Activated CD8-positive, alpha-beta memory T cell treated with anti-CD3 and anti-CD28 coated beads, Interleukin-2, amount 10 ng/mL, durations not matched to agents 7 days and 5 days (primary cell): ENCODE data around the gene DNAJC2. TPM values are rescaled to one million over a fixed set of nuclear protein-coding genes. Genes with fewer than 3 reads are reported as not detected.
"Not testable (repeated sequence)": the region's sequence is repeated elsewhere in the genome, so short reads cannot be mapped to it uniquely, and the experiment has no call there.

Experiments used
- ATAC-seq: fragments of 150-1000 bp; cut with Tn5 transposase; one replicate; pipeline ENCODE4 v1.10.0; 2021; ENCODE audit warnings: moderate library complexity
- CTCF ChIA-PET: fragments of 350-600 bp; sonication (Branson Sonifier 250); formaldehyde crosslinking; loops from one replicate; lab custom pipeline; 2021; ENCODE audit warnings: antibody characterized with exemption; lab: Charles Lee
- DNase-seq: peaks from one replicate; pipeline ENCODE4 v3.0.0-alpha.2; 2020
- H3K27ac Mint-ChIP-seq: one replicate; pipeline ENCODE4 v1.8.0; 2021; ENCODE audit warnings: mild to moderate bottlenecking, mixed read lengths
- H3K27me3 Mint-ChIP-seq: one replicate; pipeline ENCODE4 v1.8.0; 2021; ENCODE audit warnings: mixed read lengths
- H3K36me3 Mint-ChIP-seq: one replicate; pipeline ENCODE4 v1.8.0; 2021; ENCODE audit warnings: mild to moderate bottlenecking, mixed read lengths
- H3K4me1 Mint-ChIP-seq: one replicate; pipeline ENCODE4 v1.8.0; 2021; ENCODE audit warnings: mixed read lengths
- H3K4me3 Mint-ChIP-seq: one replicate; pipeline ENCODE4 v1.8.0; 2021; ENCODE audit warnings: mild to moderate bottlenecking, moderate library complexity, mixed read lengths
- H3K9me3 Mint-ChIP-seq: one replicate; pipeline ENCODE4 v1.8.0; 2022; ENCODE audit warnings: low read depth, mixed read lengths
- total RNA-seq, 2 experiments: library from RNA; stranded (reverse); gene quantifications; one replicate each; pipeline ENCODE4 v1.2.3, GENCODE V29; 2021

Gene DNAJC2
- total RNA-seq, 2 experiments from 2014 or later: 29.8 to 36.8 TPM

- no peaks in the 10 kb centered on the region for H3K27me3 Mint-ChIP-seq
- H3K4me3 Mint-ChIP-seq: no peak overlapping the region
- H3K36me3 Mint-ChIP-seq: peaks cover 64% of the 10 kb centered on the region
- CTCF ChIA-PET: interaction anchor here (1.2 to 2.2 kb wide), 2 partner anchors 11 to 14 kb away, joined by 3 to 7 read pairs; no protein-coding TSS in a partner anchor
- ATAC-seq: no peak
- no peak overlapping the region for H3K27ac Mint-ChIP-seq
- no peak for DNase-seq
- no peaks in the 10 kb centered on the region for H3K9me3 Mint-ChIP-seq
- peaks cover 4% of the 10 kb centered on the region for H3K4me1 Mint-ChIP-seq
Observed at GRCh38 chr7:103316380-103316941, 28.1 kb downstream of the DNAJC2 start.

- Mint-ChIP-seq H3K27ac (no peak overlapping the region), H3K4me1 (peaks cover 4% of the 10 kb centered on the region), H3K9me3 (no peaks in the 10 kb centered on the region), H3K4me3 (no peak overlapping the region), H3K36me3 (peaks cover 70% of the 10 kb centered on the region), H3K27me3 (no peaks in the 10 kb centered on the region)
- CTCF ChIA-PET: no interaction called here
- ATAC-seq: no peak
- DNase-seq: no peak
Observed at GRCh38 chr7:103314852-103315251, 29.7 kb downstream of the DNAJC2 start.

- peaks cover 63% of the 10 kb centered on the region for H3K36me3 Mint-ChIP-seq
- H3K9me3 Mint-ChIP-seq: no peaks in the 10 kb centered on the region
- ATAC-seq (no peak), DNase-seq (no peak)
- no peaks in the 10 kb centered on the region for H3K27me3 Mint-ChIP-seq
- CTCF ChIA-PET: interaction anchor here (1.3 to 1.4 kb wide), 3 partner anchors 9 to 23 kb away, joined by 3 to 6 read pairs (median 4); partner anchors contain the start of gene PMPCB
- no peak overlapping the region for H3K4me3 Mint-ChIP-seq
- no peak overlapping the region for H3K27ac Mint-ChIP-seq
- peaks cover 18% of the 10 kb centered on the region for H3K4me1 Mint-ChIP-seq
Observed at GRCh38 chr7:103307503-103308231, 36.9 kb downstream of the DNAJC2 start.

- Mint-ChIP-seq H3K9me3 (no peaks in the 10 kb centered on the region), H3K36me3 (peaks cover 49% of the 10 kb centered on the region), H3K4me1 (peaks cover 43% of the 10 kb centered on the region), H3K27ac (no peak overlapping the region), H3K4me3 (no peak overlapping the region), H3K27me3 (no peaks in the 10 kb centered on the region)
- no peak for ATAC-seq
- DNase-seq: no peak
- CTCF ChIA-PET: interaction anchor here (1.2 kb wide), 1 partner anchor 21 kb away, joined by 3 read pairs; no protein-coding TSS in a partner anchor
Observed at GRCh38 chr7:103301441-103301840, 43.1 kb downstream of the DNAJC2 start.

- Mint-ChIP-seq H3K9me3 (no peaks in the 10 kb centered on the region), H3K27me3 (no peaks in the 10 kb centered on the region), H3K36me3 (peaks cover 40% of the 10 kb centered on the region), H3K4me3 (no peak overlapping the region), H3K27ac (no peak overlapping the region), H3K4me1 (peaks cover 46% of the 10 kb centered on the region)
- CTCF ChIA-PET: interaction anchor here (1.2 kb wide), 1 partner anchor 13 kb away, joined by 3 read pairs; no protein-coding TSS in a partner anchor
- ATAC-seq (no peak), DNase-seq (no peak)
Observed at GRCh38 chr7:103299660-103300059, 44.9 kb downstream of the DNAJC2 start.

GRCh38 chr7:103297837-103298179 lies 46.8 kb downstream of the DNAJC2 start:
- CTCF ChIA-PET: interaction anchor here (0.9 to 1.8 kb wide), 6 partner anchors 10 to 116 kb away, joined by 3 to 6 read pairs (median 4); partner anchors contain the start of gene PSMC2
- DNase-seq (no peak), ATAC-seq (no peak)
- Mint-ChIP-seq H3K27me3 (no peaks in the 10 kb centered on the region), H3K9me3 (no peaks in the 10 kb centered on the region), H3K4me1 (peaks cover 38% of the 10 kb centered on the region), H3K27ac (peak overlapping the region; percentile 91), H3K36me3 (peaks cover 24% of the 10 kb centered on the region), H3K4me3 (peak overlapping the region; percentile 90)

GRCh38 chr7:103296901-103297836 lies 47.4 kb downstream of the DNAJC2 start, which contains the start of gene PMPCB:
Gene PMPCB (plus strand): TSS chr7:103297435. CDS start chr7:103297460, 25 bp downstream.
- DNase-seq (peak; percentile 98), ATAC-seq (peak; percentile 97)
- CTCF ChIA-PET: interaction anchor here (0.7 to 1.8 kb wide), 10 partner anchors 11 to 117 kb away, joined by 3 to 6 read pairs (median 3); partner anchors contain the start of gene PSMC2
- Mint-ChIP-seq H3K27ac (peak within 1 kb of the TSS; percentile 91), H3K4me3 (peak within 1 kb of the TSS; percentile 90), H3K36me3 (peaks cover 20% of the 10 kb centered on the region), H3K9me3 (no peaks in the 10 kb centered on the region), H3K27me3 (no peaks in the 10 kb centered on the region), H3K4me1 (peaks cover 36% of the 10 kb centered on the region)

GRCh38 chr7:103293526-103293925 lies 51.0 kb downstream of the DNAJC2 start:
- Mint-ChIP-seq H3K4me1 (peaks cover 22% of the 10 kb centered on the region), H3K27ac (no peak overlapping the region), H3K9me3 (no peaks in the 10 kb centered on the region), H3K4me3 (no peak overlapping the region), H3K27me3 (peaks cover 14% of the 10 kb centered on the region), H3K36me3 (no peaks in the 10 kb centered on the region)
- DNase-seq (no peak), ATAC-seq (no peak)
- CTCF ChIA-PET: interaction anchor here (0.6 kb wide), 1 partner anchor 535 kb away, joined by 3 read pairs; no protein-coding TSS in a partner anchor

- H3K4me1 Mint-ChIP-seq: peaks cover 13% of the 10 kb centered on the region
- H3K9me3 Mint-ChIP-seq: no peaks in the 10 kb centered on the region
- H3K27ac Mint-ChIP-seq: no peak overlapping the region
- no peak overlapping the region for H3K4me3 Mint-ChIP-seq
- no peak for DNase-seq
- peaks cover 14% of the 10 kb centered on the region for H3K27me3 Mint-ChIP-seq
- no peak for ATAC-seq
- H3K36me3 Mint-ChIP-seq: no peaks in the 10 kb centered on the region
- CTCF ChIA-PET: no interaction called here
Observed at GRCh38 chr7:103292122-103292521, 52.4 kb downstream of the DNAJC2 start.

- DNase-seq, H3K4me3 Mint-ChIP-seq, H3K36me3 Mint-ChIP-seq, ATAC-seq, CTCF ChIA-PET, H3K27ac Mint-ChIP-seq, H3K27me3 Mint-ChIP-seq, H3K9me3 Mint-ChIP-seq: not testable (repeated sequence)
- H3K4me1 Mint-ChIP-seq: peaks cover 21% of the 10 kb centered on the region
Observed at GRCh38 chr7:103282802-103283427, 61.7 kb downstream of the DNAJC2 start.

- DNase-seq: peak; percentile 47
- CTCF ChIA-PET: interaction anchor here (0.8 to 1.4 kb wide), 3 partner anchors 20 to 205 kb away, joined by 3 read pairs; partner anchors contain the start of gene NAPEPLD
Observed at GRCh38 chr7:103280803-103281155, 63.8 kb downstream of the DNAJC2 start.

GRCh38 chr7:103279963-103280802 lies 64.4 kb downstream of the DNAJC2 start:
- H3K4me1 Mint-ChIP-seq: peaks cover 23% of the 10 kb centered on the region
- not testable (repeated sequence) for H3K9me3 Mint-ChIP-seq, H3K36me3 Mint-ChIP-seq, H3K27me3 Mint-ChIP-seq
- peak overlapping the region; percentile 93 for H3K27ac Mint-ChIP-seq
- CTCF ChIA-PET: interaction anchor here (0.8 to 1.4 kb wide), 3 partner anchors 21 to 204 kb away, joined by 3 read pairs; partner anchors contain the start of gene NAPEPLD
- DNase-seq (peak; percentile 95), ATAC-seq (peak; percentile 92)
- H3K4me3 Mint-ChIP-seq: peak overlapping the region; percentile 83

More at GRCh38 chr7:103280803-103281155, 63.8 kb downstream of the DNAJC2 start:
- ATAC-seq, H3K27me3 Mint-ChIP-seq, H3K9me3 Mint-ChIP-seq, H3K36me3 Mint-ChIP-seq: not testable (repeated sequence)
- Mint-ChIP-seq H3K4me3 (peak overlapping the region; percentile 83), H3K27ac (peak overlapping the region; percentile 93), H3K4me1 (peaks cover 23% of the 10 kb centered on the region)
